GM23338 (cell line): ENCODE measurements around the gene CMIP. TPM values are rescaled to one million over a fixed set of nuclear protein-coding genes. Genes with fewer than 3 reads are reported as not detected.
A peak's percentile ranks its signal among the peaks of the same experiment; 100 is the strongest.

Experiments
- ATAC-seq: fragments of 200-7000 bp; cut with Tn5 transposase; 3 replicates; pipeline ENCODE4 v1.9.1; 2020
- DNase-seq: peaks from one replicate; pipeline ENCODE4 v3.0.0-alpha.2; 2015; ENCODE audit warnings: low spot score
- H2AFZ ChIP-seq: fragments of 200-600 bp; sonication (generic); 2 replicates; pipeline ENCODE4 v1.8.0; 2016; ENCODE audit warnings: antibody characterized with exemption, mild to moderate bottlenecking, moderate library complexity
- H3F3A ChIP-seq: fragments of 200-600 bp; sonication (generic); replicated peaks from 2 replicates; pipeline ENCODE4 v1.8.0; 2017; ENCODE audit warnings: antibody characterized with exemption, mixed run types, low read depth
- H3K27ac ChIP-seq: fragments of 200-600 bp; sonication (generic); 2 replicates; pipeline ENCODE4 v1.6.1; 2016; ENCODE audit warnings: low read depth
- H3K27me3 ChIP-seq: fragments of 200-600 bp; sonication (generic); 2 replicates; pipeline ENCODE4 v1.8.0; 2016; ENCODE audit warnings: mild to moderate bottlenecking, mixed run types, moderate library complexity; ENCODE audit not compliant: insufficient read depth
- H3K36me3 ChIP-seq: fragments of 200-600 bp; sonication (generic); 2 replicates; pipeline ENCODE4 v1.8.0; 2016; ENCODE audit warnings: mild to moderate bottlenecking; ENCODE audit not compliant: insufficient read depth
- H3K4me1 ChIP-seq: fragments of 200-600 bp; sonication (generic); 2 replicates; pipeline ENCODE4 v1.8.0; 2016; ENCODE audit warnings: mild to moderate bottlenecking, moderate library complexity; ENCODE audit not compliant: insufficient read depth
- H3K4me2 ChIP-seq: fragments of 200-600 bp; sonication (generic); 2 replicates; pipeline ENCODE4 v1.7.1; 2017; ENCODE audit warnings: mixed run types
- H3K4me3 ChIP-seq: fragments of 200-600 bp; sonication (generic); 2 replicates; pipeline ENCODE4 v1.6.1; 2016; ENCODE audit warnings: mixed run types
- H3K79me2 ChIP-seq: fragments of 200-600 bp; sonication (generic); replicated peaks from 2 replicates; pipeline ENCODE4 v1.8.0; 2017; ENCODE audit warnings: mild to moderate bottlenecking; ENCODE audit not compliant: insufficient read depth
- H3K9me2 ChIP-seq: fragments of 200-600 bp; sonication (generic); 2 replicates; pipeline ENCODE4 v1.8.0; 2017; ENCODE audit not compliant: insufficient read depth
- H4K20me1 ChIP-seq: fragments of 200-600 bp; sonication (generic); replicated peaks from 2 replicates; pipeline ENCODE4 v1.8.0; 2017; ENCODE audit warnings: mild to moderate bottlenecking; ENCODE audit not compliant: insufficient read depth
- H3K27ac Mint-ChIP-seq: 2 replicates; pipeline ENCODE4 v1.8.0; 2020; ENCODE audit warnings: inconsistent platforms, mild to moderate bottlenecking, moderate library complexity, mixed read lengths
- H3K27me3 Mint-ChIP-seq: 3 replicates; pipeline ENCODE4 v1.8.0; 2022; ENCODE audit warnings: low read depth, mild to moderate bottlenecking, moderate library complexity, mixed read lengths, inconsistent platforms; ENCODE audit not compliant: insufficient read depth, poor library complexity
- H3K36me3 Mint-ChIP-seq: 3 replicates; pipeline ENCODE4 v1.8.0; 2021; ENCODE audit warnings: low read depth, mild to moderate bottlenecking, inconsistent platforms, moderate library complexity, mixed read lengths
- H3K4me1 Mint-ChIP-seq: 3 replicates; pipeline ENCODE4 v1.8.0; 2020; ENCODE audit warnings: mild to moderate bottlenecking, inconsistent platforms, mixed read lengths
- H3K4me3 Mint-ChIP-seq: 3 replicates; pipeline ENCODE4 v1.8.0; 2021; ENCODE audit warnings: moderate library complexity, mild to moderate bottlenecking, inconsistent platforms, mixed read lengths
- H3K9me3 Mint-ChIP-seq: 3 replicates; pipeline ENCODE4 v1.8.0; 2020; ENCODE audit warnings: moderate library complexity, mild to moderate bottlenecking, inconsistent platforms, mixed read lengths
- CREB1 ChIP-seq: fragments of 250-450 bp; sonication (Bioruptor Pico); IDR thresholded peaks from 2 replicates; pipeline ENCODE4 v1.5.0; 2020; ENCODE audit warnings: low read depth, mild to moderate bottlenecking, moderate library complexity
- EZH2phosphoT487 ChIP-seq: fragments of 200-600 bp; sonication (generic); IDR thresholded peaks from one replicate; pipeline ENCODE4 v1.8.1; 2018; ENCODE audit warnings: antibody characterized with exemption; ENCODE audit not compliant: unreplicated experiment
- ZNF114 ChIP-seq: fragments of 250-450 bp; sonication (Bioruptor Pico); IDR thresholded peaks from 2 replicates; pipeline ENCODE4 v1.5.0; 2020; ENCODE audit warnings: mild to moderate bottlenecking, moderate library complexity
- ZNF331 ChIP-seq: fragments of 250-450 bp; sonication (Bioruptor Pico); IDR thresholded peaks from 2 replicates; pipeline ENCODE4 v1.5.0; 2020; ENCODE audit warnings: low read depth, mild to moderate bottlenecking, moderate library complexity
- ZNF462 ChIP-seq: fragments of 250-450 bp; sonication (Bioruptor Pico); IDR thresholded peaks from 2 replicates; pipeline ENCODE4 v1.5.0; 2020; ENCODE audit warnings: mild to moderate bottlenecking, moderate library complexity
- polyA plus RNA-seq: library from polyadenylated mRNA; unstranded; fragments of >200 nt; fragmentation: Nextera tagmentation; extraction: Ambion mirVana; gene quantifications from 2 replicates; pipeline ENCODE4 v1.2.1, GENCODE V29; 2016
- total RNA-seq: library from RNA; depleted of rRNA; stranded (reverse); fragments of >200 nt; shearing (Covaris generic); gene quantifications from 2 replicates; pipeline ENCODE4 v1.2.3, GENCODE V29; 2014

CMIP gene
- total and polyA plus RNA-seq, 2 experiments from 2014 or later, result 9.5 to 62.3 TPM

- peaks cover 10% of the 10 kb centered on the region for H4K20me1 ChIP-seq
- no peak overlapping the region for H3K4me3 ChIP-seq
- H3K4me1 ChIP-seq, result peaks cover 6% of the 10 kb centered on the region; the same call in 1 of the 2 replicates
- Mint-ChIP-seq H3K4me1 (peaks cover 26% of the 10 kb centered on the region), H3K36me3 (peaks cover 7% of the 10 kb centered on the region; the same call in 2 of the 3 replicates), H3K27ac (no peak overlapping the region), H3K9me3 (no peaks in the 10 kb centered on the region; the same call in 2 of the 3 replicates), H3K4me3 (no peak overlapping the region), H3K27me3 (peaks cover 8% of the 10 kb centered on the region)
- H3K9me2 ChIP-seq, result no peaks in the 10 kb centered on the region
- 0 out of 2 replicates have a peak overlapping the region, but pooled peaks have one; percentile 45 for H3K27ac ChIP-seq
- peaks cover 65% of the 10 kb centered on the region for H3K79me2 ChIP-seq
- no peaks in the 10 kb centered on the region for H3K27me3 ChIP-seq
- H3F3A ChIP-seq, result 0 out of 2 replicates have a peak, but pooled peaks cover 2% of the 10 kb centered on the region
- ATAC-seq (no peak), DNase-seq (no peak)
- no peak for TF ChIP-seq CREB1
- no peak for TF ChIP-seq ZNF114 (CRISPR knock-in tag)
- H3K4me2 ChIP-seq, result no peak overlapping the region
- H3K36me3 ChIP-seq, result no peaks in the 10 kb centered on the region
- H2AFZ ChIP-seq, result no peak overlapping the region
Measured at GRCh38 chr16:81586417-81586816, 141.8 kb downstream of the CMIP start.

GRCh38 chr16:81586977-81587625 lies 142.5 kb downstream of the CMIP start:
- H3K9me2 ChIP-seq, result no peaks in the 10 kb centered on the region
- peaks cover 26% of the 10 kb centered on the region for H3K4me1 Mint-ChIP-seq
- no peak overlapping the region for H3K4me2 ChIP-seq
- no peak overlapping the region; the same call in 1 of the 2 replicates for H3K27ac Mint-ChIP-seq
- DNase-seq, result no peak
- H3K4me3 Mint-ChIP-seq, result no peak overlapping the region
- TF ChIP-seq ZNF331 (CRISPR knock-in tag) (no peak), EZH2phosphoT487 (no peak), ZNF462 (CRISPR knock-in tag) (no peak)
- H3K27me3 Mint-ChIP-seq, result peaks cover 10% of the 10 kb centered on the region
- no peak for ATAC-seq
- H3K79me2 ChIP-seq, result peaks cover 66% of the 10 kb centered on the region
- H4K20me1 ChIP-seq, result peaks cover 10% of the 10 kb centered on the region
- H3F3A ChIP-seq, result 0 out of 2 replicates have a peak, but pooled peaks cover 2% of the 10 kb centered on the region
- H3K36me3 ChIP-seq, result no peaks in the 10 kb centered on the region
- peaks cover 6% of the 10 kb centered on the region; the same call in 1 of the 2 replicates for H3K4me1 ChIP-seq
- no peak overlapping the region for H3K4me3 ChIP-seq
- no peaks in the 10 kb centered on the region; the same call in 2 of the 3 replicates for H3K9me3 Mint-ChIP-seq
- H3K36me3 Mint-ChIP-seq, result peaks cover 7% of the 10 kb centered on the region; the same call in 2 of the 3 replicates
- no peak overlapping the region for H2AFZ ChIP-seq
- H3K27ac ChIP-seq, result 0 out of 2 replicates have a peak overlapping the region, but pooled peaks have one; percentile 45
- no peaks in the 10 kb centered on the region for H3K27me3 ChIP-seq
